ENCODE measurements around the gene TNFSF13.

TNFSF13 gene

DNA sequence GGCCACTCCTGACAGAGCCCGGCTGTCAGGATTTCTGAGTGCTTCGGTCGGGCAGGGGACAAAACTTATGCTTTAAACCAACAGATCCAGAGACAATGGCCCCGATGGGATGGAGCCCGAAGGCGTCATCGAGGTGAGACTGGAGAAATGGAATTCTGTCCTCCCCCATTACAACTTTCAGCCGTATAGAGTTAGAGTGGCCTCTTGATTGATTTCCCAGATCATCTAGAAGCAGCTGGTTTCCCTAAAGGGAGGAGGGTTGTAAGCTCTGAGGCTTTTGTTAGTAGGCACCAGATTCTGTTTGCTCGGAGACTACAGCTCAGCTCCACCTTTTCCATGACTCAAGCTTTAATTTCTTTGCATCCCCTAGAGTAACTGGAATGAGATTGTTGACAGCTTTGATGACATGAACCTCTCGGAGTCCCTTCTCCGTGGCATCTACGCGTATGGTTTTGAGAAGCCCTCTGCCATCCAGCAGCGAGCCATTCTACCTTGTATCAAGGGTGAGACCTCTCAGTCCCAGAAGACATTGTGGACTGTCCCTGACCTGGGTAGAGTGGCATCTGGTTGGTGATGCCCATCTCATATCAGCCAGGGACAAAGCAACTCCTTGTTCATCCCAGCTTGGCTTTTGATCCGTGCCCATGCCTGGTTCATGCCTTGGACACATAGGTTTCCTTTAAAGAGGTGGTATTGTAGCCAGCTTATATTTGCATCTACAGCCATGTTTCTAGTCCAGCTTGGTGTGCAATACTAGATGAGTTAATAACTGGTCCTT lies 15.8 kb downstream of the TNFSF13 start:
- TF ChIP-seq, protein P1, sequence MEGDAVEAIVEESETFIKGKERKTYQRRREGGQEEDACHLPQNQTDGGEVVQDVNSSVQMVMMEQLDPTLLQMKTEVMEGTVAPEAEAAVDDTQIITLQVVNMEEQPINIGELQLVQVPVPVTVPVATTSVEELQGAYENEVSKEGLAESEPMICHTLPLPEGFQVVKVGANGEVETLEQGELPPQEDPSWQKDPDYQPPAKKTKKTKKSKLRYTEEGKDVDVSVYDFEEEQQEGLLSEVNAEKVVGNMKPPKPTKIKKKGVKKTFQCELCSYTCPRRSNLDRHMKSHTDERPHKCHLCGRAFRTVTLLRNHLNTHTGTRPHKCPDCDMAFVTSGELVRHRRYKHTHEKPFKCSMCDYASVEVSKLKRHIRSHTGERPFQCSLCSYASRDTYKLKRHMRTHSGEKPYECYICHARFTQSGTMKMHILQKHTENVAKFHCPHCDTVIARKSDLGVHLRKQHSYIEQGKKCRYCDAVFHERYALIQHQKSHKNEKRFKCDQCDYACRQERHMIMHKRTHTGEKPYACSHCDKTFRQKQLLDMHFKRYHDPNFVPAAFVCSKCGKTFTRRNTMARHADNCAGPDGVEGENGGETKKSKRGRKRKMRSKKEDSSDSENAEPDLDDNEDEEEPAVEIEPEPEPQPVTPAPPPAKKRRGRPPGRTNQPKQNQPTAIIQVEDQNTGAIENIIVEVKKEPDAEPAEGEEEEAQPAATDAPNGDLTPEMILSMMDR (conservative IDR thresholded peaks at IDR 0.05; ENCODE audit: low read depth, low read length) = no peak
- peak overlapping the region; percentile 99 for H3K4me3 ChIP-seq (ENCODE audit: low read depth, low read length)
- DNase-seq (ENCODE audit: low read depth) = peak; percentile 39

DNA sequence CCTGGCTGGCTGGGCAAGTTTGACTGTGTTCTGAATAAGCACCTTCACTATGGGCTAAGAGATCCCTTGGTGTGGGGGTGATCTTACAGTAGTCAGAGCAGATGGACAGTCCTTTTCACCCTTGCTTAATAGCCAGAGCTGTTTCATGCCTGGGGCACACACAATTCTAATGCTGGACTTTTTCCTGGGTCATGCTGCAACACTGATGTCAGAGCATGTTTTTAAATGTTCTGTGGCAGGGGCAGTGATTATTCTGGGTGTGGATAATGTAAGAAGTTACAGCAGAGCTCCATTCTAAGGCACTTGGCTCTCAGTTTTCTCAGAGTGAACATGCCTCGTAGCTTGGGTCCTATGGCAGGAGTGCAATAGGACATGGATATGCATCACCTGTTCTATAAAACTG lies 16.9 kb downstream of the TNFSF13 start:
- H3K4me3 ChIP-seq (ENCODE audit: low read depth, low read length) = peak overlapping the region; percentile 99
- TF ChIP-seq, protein P1 (conservative IDR thresholded peaks at IDR 0.05; ENCODE audit: low read depth, low read length) = no peak
- no peak for DNase-seq (ENCODE audit: low read depth)

DNA sequence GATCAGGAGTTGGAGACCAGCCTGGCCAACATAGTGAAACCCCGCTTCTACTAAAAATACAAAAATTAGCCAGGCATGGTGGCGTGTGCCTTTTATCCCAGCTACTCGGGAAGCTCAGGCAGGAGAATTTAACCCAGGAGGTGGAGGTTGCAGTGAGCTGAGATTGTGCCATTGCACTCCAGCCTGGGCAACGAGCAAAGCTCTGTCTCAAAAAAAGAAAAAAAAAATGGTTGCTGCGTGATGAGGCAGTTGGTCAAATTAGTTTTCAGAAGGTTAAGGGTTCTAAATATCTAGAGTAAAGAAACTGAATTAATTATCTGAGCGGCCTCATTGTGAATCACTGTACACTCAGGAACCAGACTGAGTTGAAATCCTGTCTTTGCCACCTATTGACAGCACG lies 17.4 kb downstream of the TNFSF13 start:
- TF ChIP-seq, protein P1 (conservative IDR thresholded peaks at IDR 0.05; ENCODE audit: low read depth, low read length) = no peak
- H3K4me3 ChIP-seq (ENCODE audit: low read depth, low read length) = no peak overlapping the region
- no peak for DNase-seq (ENCODE audit: low read depth)

DNA sequence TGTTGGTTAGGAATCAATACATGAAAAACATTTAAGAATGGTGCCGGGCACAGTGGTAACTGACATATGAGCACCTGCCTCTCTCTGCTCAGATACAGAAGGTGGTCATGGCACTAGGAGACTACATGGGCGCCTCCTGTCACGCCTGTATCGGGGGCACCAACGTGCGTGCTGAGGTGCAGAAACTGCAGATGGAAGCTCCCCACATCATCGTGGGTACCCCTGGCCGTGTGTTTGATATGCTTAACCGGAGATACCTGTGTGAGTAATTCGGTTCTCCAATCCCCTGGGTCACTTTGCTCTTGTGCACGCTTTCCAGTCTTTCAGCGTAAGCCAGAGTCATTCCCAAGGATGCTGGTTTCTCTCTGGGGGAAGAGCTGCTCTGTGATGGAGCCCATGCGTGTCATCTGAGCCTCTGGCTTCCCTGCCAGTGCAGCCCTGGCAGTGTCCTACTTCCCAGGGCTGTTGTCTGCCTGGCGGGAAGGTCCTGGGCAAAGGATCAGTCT lies 17.9 kb downstream of the TNFSF13 start:
- no peak for DNase-seq (ENCODE audit: low read depth)
- TF ChIP-seq, protein P1 (conservative IDR thresholded peaks at IDR 0.05; ENCODE audit: low read depth, low read length) = no peak
- no peak overlapping the region for H3K4me3 ChIP-seq (ENCODE audit: low read depth, low read length)

DNA sequence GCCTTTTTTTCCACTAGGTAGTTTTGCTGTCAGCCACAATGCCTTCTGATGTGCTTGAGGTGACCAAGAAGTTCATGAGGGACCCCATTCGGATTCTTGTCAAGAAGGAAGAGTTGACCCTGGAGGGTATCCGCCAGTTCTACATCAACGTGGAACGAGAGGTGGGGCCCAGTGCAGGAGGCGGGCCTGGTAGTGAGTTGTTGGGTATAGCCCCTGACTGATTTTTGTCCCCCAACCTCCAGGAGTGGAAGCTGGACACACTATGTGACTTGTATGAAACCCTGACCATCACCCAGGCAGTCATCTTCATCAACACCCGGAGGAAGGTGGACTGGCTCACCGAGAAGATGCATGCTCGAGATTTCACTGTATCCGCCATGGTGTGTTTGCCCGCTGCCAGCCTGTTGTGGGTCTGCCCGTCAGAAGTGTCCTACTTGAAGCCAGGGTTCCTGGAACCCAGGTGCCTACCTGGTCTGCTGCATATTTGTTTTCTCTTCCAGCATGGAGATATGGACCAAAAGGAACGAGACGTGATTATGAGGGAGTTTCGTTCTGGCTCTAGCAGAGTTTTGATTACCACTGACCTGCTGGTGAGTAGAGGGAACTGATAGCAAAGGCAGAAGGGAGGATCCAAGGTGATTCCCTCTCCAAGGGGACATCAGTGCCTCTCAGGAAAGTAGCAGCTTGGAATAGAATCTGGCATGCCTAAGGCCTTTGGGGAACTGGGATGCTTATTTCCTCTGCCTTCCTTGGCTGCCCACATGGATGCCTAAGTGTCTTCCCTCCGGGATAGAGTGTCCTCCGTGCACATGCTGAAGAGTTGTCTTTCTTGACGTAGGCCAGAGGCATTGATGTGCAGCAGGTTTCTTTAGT lies 19.0 kb downstream of the TNFSF13 start:
- TF ChIP-seq, protein P1 (conservative IDR thresholded peaks at IDR 0.05; ENCODE audit: low read depth, low read length) = no peak
- no peak overlapping the region for H3K4me3 ChIP-seq (ENCODE audit: low read depth, low read length)
- no peak for DNase-seq (ENCODE audit: low read depth)

DNA sequence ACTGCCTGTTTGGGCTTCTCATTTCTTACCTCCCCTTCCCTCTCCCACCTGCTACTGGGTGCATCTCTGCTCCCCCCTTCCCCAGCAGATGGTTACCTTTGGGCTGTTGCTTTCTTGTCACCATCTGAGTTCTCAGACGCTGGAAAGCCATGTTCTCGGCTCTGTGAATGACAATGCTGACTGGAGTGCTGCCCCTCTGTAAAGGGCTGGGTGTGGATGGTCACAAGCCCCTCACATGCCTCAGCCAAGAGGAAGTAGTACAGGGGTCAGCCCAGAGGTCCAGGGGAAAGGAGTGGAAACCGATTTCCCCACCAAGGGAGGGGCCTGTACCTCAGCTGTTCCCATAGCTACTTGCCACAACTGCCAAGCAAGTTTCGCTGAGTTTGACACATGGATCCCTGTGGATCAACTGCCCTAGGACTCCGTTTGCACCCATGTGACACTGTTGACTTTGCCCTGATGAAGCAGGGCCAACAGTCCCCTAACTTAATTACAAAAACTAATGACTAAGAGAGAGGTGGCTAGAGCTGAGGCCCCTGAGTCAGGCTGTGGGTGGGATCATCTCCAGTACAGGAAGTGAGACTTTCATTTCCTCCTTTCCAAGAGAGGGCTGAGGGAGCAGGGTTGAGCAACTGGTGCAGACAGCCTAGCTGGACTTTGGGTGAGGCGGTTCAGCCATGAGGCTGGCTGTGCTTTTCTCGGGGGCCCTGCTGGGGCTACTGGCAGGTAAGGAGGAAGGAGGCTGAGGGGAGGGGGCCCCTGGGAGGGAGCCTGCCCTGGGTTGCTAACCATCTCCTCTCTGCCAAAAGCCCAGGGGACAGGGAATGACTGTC lies 20.7 kb downstream of the TNFSF13 start, which contains the start of gene CD68:
Gene CD68, plus strand, starts transcription at position 638 of the 833 bp plus-strand sequence. Its CDS starts 40 bp downstream, at position 678.
- TF ChIP-seq, protein P1 (conservative IDR thresholded peaks at IDR 0.05; ENCODE audit: low read depth, low read length) = no peak
- H3K4me3 ChIP-seq (ENCODE audit: low read depth, low read length) = peak within 1 kb of the TSS; percentile 4
- peak; percentile 91 for DNase-seq (ENCODE audit: low read depth)
